ENCODE results near the gene ANGPTL8. TPM values are rescaled to one million over a fixed set of nuclear protein-coding genes. Genes with fewer than 3 reads are reported as not detected.

ANGPTL8 gene
- total RNA-seq, 1 experiment from 2014 or later: not detected

DNA sequence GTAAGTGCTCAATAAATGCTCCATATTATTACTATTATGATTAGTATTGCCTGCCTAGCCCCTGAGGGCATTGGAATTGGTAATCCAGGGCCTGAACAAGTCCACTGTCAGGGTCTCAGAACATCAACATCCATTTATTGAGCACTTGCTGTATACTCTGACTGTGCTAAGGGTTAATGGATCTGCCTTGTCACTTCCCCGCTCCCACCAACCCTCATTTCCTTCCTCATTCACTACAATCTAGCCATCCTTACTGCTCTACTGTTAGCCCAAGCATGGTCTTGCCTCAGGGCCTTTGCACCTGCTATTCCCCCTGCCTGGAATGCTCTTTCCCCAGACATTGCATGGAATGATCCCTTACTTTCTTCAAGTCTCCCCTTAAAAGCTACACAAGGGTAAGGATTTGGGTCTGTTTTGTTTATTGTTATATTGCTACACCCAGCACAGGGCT is 12.7 kb upstream of the ANGPTL8 start:
- Histone ChIP-seq H3K4me3 (ENCODE audit: low read depth in 2 of 2, low read length in 2 of 2) (no peak overlapping the region), H3K9me3 (ENCODE audit: control insufficient read depth, insufficient read depth, low read depth, low read length) (no peaks in the 10 kb centered on the region; the same call in 1 of the 2 replicates), H3K36me3 (ENCODE audit: control insufficient read depth, insufficient read depth, low read length) (no peaks in the 10 kb centered on the region), H3K27me3 (ENCODE audit: control insufficient read depth, insufficient read depth, low read length) (no peaks in the 10 kb centered on the region), H3K27ac (ENCODE audit: low read length) (no peak overlapping the region), H3K4me1 (ENCODE audit: control insufficient read depth, insufficient read depth, low read length) (no peaks in the 10 kb centered on the region)
- DNase-seq (ENCODE audit: low read depth, low spot score) (no peak), ATAC-seq (no peak)
- CTCF ChIA-PET: no interaction called here
- TF ChIP-seq, protein P1, sequence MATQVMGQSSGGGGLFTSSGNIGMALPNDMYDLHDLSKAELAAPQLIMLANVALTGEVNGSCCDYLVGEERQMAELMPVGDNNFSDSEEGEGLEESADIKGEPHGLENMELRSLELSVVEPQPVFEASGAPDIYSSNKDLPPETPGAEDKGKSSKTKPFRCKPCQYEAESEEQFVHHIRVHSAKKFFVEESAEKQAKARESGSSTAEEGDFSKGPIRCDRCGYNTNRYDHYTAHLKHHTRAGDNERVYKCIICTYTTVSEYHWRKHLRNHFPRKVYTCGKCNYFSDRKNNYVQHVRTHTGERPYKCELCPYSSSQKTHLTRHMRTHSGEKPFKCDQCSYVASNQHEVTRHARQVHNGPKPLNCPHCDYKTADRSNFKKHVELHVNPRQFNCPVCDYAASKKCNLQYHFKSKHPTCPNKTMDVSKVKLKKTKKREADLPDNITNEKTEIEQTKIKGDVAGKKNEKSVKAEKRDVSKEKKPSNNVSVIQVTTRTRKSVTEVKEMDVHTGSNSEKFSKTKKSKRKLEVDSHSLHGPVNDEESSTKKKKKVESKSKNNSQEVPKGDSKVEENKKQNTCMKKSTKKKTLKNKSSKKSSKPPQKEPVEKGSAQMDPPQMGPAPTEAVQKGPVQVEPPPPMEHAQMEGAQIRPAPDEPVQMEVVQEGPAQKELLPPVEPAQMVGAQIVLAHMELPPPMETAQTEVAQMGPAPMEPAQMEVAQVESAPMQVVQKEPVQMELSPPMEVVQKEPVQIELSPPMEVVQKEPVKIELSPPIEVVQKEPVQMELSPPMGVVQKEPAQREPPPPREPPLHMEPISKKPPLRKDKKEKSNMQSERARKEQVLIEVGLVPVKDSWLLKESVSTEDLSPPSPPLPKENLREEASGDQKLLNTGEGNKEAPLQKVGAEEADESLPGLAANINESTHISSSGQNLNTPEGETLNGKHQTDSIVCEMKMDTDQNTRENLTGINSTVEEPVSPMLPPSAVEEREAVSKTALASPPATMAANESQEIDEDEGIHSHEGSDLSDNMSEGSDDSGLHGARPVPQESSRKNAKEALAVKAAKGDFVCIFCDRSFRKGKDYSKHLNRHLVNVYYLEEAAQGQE (IDR thresholded peaks at IDR 0.05; ENCODE audit: insufficient read depth in 1 of 2, low read depth in 2 of 2, low read length in 1 of 2): no peak
- TF ChIP-seq, protein P2, sequence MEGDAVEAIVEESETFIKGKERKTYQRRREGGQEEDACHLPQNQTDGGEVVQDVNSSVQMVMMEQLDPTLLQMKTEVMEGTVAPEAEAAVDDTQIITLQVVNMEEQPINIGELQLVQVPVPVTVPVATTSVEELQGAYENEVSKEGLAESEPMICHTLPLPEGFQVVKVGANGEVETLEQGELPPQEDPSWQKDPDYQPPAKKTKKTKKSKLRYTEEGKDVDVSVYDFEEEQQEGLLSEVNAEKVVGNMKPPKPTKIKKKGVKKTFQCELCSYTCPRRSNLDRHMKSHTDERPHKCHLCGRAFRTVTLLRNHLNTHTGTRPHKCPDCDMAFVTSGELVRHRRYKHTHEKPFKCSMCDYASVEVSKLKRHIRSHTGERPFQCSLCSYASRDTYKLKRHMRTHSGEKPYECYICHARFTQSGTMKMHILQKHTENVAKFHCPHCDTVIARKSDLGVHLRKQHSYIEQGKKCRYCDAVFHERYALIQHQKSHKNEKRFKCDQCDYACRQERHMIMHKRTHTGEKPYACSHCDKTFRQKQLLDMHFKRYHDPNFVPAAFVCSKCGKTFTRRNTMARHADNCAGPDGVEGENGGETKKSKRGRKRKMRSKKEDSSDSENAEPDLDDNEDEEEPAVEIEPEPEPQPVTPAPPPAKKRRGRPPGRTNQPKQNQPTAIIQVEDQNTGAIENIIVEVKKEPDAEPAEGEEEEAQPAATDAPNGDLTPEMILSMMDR (IDR thresholded peaks at IDR 0.05): no peak
- no peak for TF ChIP-seq TCF7L2 (IDR thresholded peaks at IDR 0.05; ENCODE audit: low read depth, low read length)
- no peak for TF ChIP-seq POLR2AphosphoS5 (IDR thresholded peaks at IDR 0.05; ENCODE audit: low read depth, low read length)
- no peak for TF ChIP-seq SIN3A (IDR thresholded peaks at IDR 0.05; ENCODE audit: borderline replicate concordance, insufficient read depth, low read depth, low read length)
- in situ Hi-C loops (cut with HindIII; ENCODE audit: low pct_unique_long_range_greater_than_20kb, low sequenced_read_pairs): no loop called here
- POLR2A ChIA-PET: no interaction called here
- intact Hi-C loops (cut with micrococcal nuclease; ENCODE audit: unreplicated experiment): no loop called here
- no TSS peak for BruUV-seq (replicated peaks)

DNA sequence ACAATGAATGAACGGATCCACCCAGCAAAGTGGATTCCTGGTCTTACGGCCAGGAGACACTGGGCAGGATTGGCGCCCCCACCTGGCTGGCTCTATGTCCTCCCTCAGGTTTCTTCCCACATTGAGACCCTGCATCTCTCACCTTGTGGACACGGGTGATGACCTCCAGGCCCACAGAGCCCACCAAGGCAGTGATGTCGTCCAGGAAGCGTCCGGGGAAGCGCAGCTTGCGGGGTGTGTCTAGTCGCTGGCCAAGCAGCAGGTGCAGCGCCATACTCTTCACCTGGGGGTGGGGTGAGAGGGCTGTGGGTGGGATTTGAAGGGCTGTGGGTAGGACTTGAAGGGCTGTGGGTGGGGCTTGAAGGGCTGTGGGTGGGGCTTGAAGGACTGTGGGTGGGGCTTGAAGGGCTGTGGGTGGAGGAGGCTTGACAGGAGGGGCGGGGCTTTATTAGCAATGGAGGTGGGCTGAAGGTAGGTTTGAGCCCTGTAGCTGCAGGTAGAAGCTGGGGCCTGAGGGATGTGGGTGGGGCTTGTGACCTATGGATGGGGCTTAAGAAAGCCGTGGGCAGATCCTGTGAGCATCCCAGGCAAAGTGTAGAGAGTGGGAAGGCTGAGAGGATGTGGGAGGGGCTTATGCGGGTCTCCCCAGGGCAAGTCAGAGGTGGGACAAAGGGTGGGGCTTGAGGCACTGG is 12.1 kb upstream of the ANGPTL8 start:
- ChIA-PET POLR2A (no interaction called here), CTCF (no interaction called here)
- intact Hi-C loops (cut with micrococcal nuclease; ENCODE audit: unreplicated experiment) (no loop called here), in situ Hi-C loops (cut with HindIII; ENCODE audit: low pct_unique_long_range_greater_than_20kb, low sequenced_read_pairs) (no loop called here)
- no peaks in the 10 kb centered on the region for H3K36me3 ChIP-seq (ENCODE audit: control insufficient read depth, insufficient read depth, low read length)
- H3K9me3 ChIP-seq (ENCODE audit: control insufficient read depth, insufficient read depth, low read depth, low read length): no peaks in the 10 kb centered on the region
- no peaks in the 10 kb centered on the region for H3K27me3 ChIP-seq (ENCODE audit: control insufficient read depth, insufficient read depth, low read length)
- DNase-seq (ENCODE audit: low read depth, low spot score) (no peak), ATAC-seq (peak; percentile 61)
- TF ChIP-seq, protein P2 (IDR thresholded peaks at IDR 0.05): no peak
- TF ChIP-seq, protein P1 (IDR thresholded peaks at IDR 0.05; ENCODE audit: insufficient read depth in 1 of 2, low read depth in 2 of 2, low read length in 1 of 2): no peak
- TF ChIP-seq SIN3A (IDR thresholded peaks at IDR 0.05; ENCODE audit: borderline replicate concordance, insufficient read depth, low read depth, low read length) (no peak), TCF7L2 (IDR thresholded peaks at IDR 0.05; ENCODE audit: low read depth, low read length) (no peak), POLR2AphosphoS5 (IDR thresholded peaks at IDR 0.05; ENCODE audit: low read depth, low read length) (no peak)
- no TSS peak for BruUV-seq (replicated peaks)
- H3K27ac ChIP-seq (ENCODE audit: low read length): no peak overlapping the region
- no peaks in the 10 kb centered on the region for H3K4me1 ChIP-seq (ENCODE audit: control insufficient read depth, insufficient read depth, low read length)
- H3K4me3 ChIP-seq (ENCODE audit: low read depth in 2 of 2, low read length in 2 of 2): no peak overlapping the region

Measured in Panc1 (cell line).